D341Med (cell line): ENCODE measurements around the gene COX7B.

ENCODE experiments used
- DNase-seq: peaks from one replicate; pipeline ENCODE4 v3.0.0; 2012; ENCODE audit warnings: low spot score

Gene COX7B

DNA sequence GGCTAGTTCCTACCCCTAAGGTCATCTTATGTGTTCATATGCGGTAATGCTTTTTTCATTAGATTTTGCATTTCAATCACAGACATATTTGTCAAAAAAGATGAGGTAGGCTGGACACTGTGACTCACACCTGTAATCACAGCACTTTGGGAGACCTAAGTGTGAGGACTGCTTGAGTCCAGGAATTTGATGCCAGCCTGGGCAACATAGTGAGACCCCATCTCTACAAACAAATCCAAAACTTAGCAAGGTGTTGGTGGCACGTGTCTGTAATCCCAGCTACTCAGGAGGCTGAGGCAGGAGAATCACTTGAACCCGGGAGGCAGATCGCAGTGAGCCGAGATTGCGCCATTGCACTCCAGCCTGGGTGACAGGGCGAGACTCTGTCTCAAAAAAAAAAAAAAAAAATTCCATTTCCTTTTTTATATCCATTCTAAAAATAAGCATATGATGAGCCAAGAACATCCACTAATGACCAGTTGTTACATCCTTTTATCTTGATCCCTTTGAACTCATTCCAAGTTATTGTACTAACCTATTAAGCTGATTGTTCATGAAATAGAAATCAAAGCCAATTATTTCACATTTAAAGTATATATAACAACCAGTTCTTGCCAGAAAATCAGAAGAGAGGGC lies 46.8 kb downstream of the COX7B start:
- no peak for DNase-seq

DNA sequence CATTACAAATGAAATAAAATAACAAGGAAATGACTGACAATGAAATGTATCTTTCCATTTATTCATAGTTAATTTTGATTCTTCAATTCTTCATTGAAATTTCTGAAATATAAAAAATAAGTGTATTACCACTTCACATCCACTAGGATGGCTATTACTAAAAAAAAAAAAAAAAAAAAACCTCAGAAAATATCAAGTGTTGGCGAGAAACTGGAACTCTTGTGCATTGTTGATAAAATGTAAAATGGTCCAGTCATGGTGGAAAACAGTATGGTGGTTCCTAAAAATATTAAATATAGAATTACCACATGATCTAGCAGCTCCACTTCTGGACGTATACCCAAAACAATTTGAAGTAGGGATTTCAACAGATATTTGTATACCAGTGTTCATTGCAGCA lies 47.3 kb downstream of the COX7B start:
- DNase-seq, result no peak

DNA sequence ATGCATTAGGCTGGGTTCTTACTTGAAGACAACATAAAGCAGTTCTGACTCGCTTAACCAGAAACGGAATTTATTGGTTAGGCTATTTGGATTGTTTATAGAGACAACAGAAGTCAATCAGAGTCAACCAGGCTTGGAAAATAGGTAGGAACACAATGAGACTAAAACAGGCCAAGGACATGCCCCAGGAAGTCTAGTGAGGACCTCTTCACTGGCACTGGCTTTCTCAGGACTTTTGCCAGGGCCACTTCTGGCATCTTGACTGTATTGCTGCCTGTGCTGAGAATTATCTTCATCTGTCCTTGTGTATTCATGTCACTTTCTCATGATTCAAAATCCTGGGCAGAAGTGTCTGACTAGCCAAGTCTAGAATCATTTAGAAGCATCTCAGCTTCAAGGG lies 50.6 kb downstream of the COX7B start:
- DNase-seq, result no peak

- DNase-seq, result no peak
These were observed 52.9 kb downstream of the COX7B start for GRCh38 chrX:77952173-77952572.

DNA sequence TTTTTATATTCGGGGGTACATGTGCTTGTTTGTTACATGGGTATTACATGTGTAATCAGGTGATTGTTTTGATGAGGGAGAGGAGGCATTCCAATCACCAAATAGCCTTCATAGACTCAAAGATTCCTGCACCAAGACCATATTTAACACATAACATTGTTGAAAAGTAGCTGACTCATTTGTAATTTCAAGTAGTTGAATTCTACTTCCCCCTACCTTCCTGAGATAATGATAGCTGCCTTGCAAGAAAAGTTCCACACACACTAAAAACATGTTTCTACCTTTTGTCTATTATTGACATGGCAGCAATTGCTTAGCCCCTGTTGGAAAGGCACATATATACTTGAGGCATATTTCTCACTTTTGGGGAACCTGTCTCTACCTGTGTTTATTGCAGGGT lies 54.0 kb downstream of the COX7B start:
- DNase-seq, result no peak

DNA sequence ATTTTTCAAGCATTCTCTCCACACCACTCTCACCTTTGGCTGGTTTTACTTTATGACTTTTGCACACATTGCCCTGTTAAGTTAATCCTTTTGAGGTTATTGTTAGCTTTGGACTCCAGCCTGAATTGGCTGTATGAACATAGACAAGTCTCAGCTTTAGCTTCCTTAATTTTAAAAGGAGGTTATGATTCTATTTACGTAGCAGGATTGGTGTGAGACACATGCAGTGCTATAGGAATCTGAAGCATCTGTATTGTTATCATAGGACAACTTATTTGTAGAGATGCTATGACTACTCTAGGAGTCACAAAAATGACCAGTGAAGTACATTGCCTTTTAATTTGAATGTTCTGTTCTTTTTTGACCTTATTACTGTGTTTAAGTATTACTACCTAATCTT lies 54.4 kb downstream of the COX7B start:
- DNase-seq, result no peak
